ENCODE measurements around the gene KLHL40.

GRCh38 chr3:42705962-42706585 lies 20.7 kb downstream of the KLHL40 start:
- TF ChIP-seq CTCF (IDR thresholded peaks at IDR 0.05) (no peak), POLR2A (IDR thresholded peaks at IDR 0.05) (no peak)
